Skin epidermis (tissue), 12 donors: ENCODE results near the gene TACC3.

Experiments used
- H3K27ac ChIP-seq, 21 experiments: fragments of 200-600 bp; sonication (generic) in 11 of 21; one replicate each; pipeline ENCODE4 v1.5.0; 2020; ENCODE audit warnings: mild to moderate bottlenecking in 3 of 21, inconsistent platforms in 2 of 21, moderate library complexity in 2 of 21
- H3K4me3 ChIP-seq, 7 experiments: fragments of 200-600 bp; sonication (generic) in 2 of 7; one replicate each; pipeline ENCODE4 v1.5.0; 2020; ENCODE audit warnings: inconsistent platforms in 2 of 7, mild to moderate bottlenecking in 2 of 7, moderate library complexity in 1 of 7

Gene TACC3

DNA sequence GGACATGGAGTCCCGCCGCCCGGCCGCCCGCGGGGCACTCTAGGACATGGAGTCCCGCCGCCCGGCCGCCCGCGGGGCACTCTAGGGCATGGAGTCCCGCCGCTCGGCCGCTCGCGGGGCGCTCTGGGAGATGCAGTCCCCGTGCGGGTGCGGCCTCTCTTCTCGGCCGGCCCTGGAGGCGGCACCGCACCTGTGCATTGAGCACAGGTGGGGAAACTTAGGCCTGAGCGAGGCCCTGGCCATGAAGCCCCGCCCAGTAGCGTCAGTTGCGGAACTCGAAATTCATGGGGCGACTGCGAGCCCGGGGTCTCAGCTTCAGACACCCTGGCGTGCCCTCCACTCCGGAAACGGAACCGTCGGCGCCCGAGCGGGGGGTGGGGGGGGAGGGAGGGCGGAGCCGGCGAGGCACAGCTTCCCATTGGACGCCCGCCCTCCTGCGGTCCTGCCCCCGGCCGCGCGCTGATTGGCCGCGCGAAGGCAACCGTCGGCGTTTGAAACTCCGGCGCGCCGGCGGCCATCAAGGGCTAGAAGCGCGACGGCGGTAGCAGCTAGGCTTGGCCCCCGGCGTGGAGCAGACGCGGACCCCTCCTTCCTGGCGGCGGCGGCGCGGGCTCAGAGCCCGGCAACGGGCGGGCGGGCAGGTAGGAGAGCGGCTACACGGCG lies at the start of gene TACC3, which contains the start of gene TMEM129:
TACC3 (plus strand) TSS at position 519 of the 663 bp plus-strand sequence. CDS start 1,901 bp downstream, outside the sequence.
TMEM129 (minus strand) TSS at position 321 of the 663 bp plus-strand sequence. CDS start 486 bp downstream, outside the sequence.
- H3K27ac ChIP-seq, result peak within 1 kb of the TSS; percentile 80 to 97 (median 91)
- H3K4me3 ChIP-seq, result peak within 1 kb of the TSS; percentile 54 to 85 (median 71)

- Histone ChIP-seq H3K4me3 (no peak overlapping the region), H3K27ac (no peak overlapping the region)
These were observed 47.6 kb upstream of the TACC3 start for GRCh38 chr4:1673671-1674070.

GRCh38 chr4:1674682-1675081 lies 46.6 kb upstream of the TACC3 start:
- Histone ChIP-seq H3K4me3 (no peak overlapping the region), H3K27ac (no peak overlapping the region)

GRCh38 chr4:1675136-1675801 lies 46.1 kb upstream of the TACC3 start:
- H3K27ac ChIP-seq, result no peak overlapping the region
- no peak overlapping the region for H3K4me3 ChIP-seq

GRCh38 chr4:1675802-1676137 lies 45.6 kb upstream of the TACC3 start:
- Histone ChIP-seq H3K27ac (no peak overlapping the region), H3K4me3 (no peak overlapping the region)

DNA sequence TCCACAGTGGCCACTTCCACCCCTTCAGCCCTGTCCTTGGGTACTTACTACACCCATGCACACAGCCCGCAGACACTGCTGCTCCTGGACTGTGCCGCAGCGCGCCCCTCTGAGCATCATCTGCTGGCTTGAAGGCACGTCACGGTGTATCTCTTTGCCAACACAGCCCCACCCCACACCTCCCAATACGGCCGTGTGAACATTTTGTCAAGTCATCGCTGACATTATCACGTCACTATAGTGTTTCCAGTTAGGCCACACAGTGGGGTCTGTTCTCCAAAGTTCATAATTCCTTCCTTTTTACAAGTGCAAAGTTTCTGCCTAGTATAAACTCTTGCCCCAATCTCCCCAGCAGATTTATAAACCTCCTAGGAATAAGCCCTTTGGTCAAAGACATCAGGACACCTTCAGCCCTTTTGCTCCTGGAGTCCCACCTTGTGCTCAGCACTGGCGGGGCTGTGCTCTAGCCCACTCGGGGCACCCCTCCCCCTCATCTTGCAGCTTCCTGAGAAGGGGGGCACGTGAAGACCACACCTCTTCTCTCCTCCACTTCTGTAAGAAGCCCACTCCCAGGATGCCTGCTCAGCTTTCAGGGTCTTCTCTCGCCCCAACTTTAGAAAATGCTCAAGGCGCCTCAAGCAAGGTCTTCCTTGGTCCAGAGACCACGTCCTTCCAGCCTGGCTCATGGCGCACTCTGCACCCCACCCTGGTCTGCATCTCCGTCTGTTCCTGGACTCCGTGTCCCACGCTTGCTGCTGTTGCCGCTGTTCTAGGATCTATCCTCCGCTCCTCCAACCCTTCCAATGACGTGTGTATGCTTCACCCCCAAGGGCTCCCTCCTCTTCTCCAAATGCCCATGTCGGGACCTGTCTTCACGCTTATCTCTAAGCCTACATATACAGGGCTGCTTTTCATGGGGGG lies 44.5 kb upstream of the TACC3 start:
- H3K27ac ChIP-seq, result no peak overlapping the region
- H3K4me3 ChIP-seq, result no peak overlapping the region

DNA sequence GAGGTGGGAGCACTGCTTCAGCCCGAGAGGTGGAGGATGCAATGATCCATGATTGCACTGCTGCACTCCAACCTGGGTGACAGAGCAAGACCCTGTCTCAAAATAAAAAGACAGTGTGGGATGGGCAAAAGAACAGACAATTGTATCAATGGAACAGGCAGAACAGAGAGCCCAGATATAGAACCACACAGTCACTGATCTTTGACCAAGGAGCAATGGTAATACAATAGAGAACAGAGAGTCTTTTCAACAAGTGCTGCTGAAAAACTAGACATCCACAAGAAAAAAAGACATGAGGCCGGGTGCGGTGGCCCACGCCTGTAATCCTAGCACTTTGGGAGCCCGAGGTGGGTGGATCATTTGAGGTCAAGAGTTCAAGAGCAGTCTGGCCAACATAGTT lies 43.1 kb upstream of the TACC3 start:
- H3K4me3 ChIP-seq, result no peak overlapping the region

GRCh38 chr4:1682860-1683259 lies 38.5 kb upstream of the TACC3 start:
- Histone ChIP-seq H3K27ac (peak overlapping the region in 5 of 21 experiments; percentile 21 to 85 (median 78)), H3K4me3 (peak overlapping the region in 4 of 7 experiments; percentile 51 to 67 (median 64))

More for the DNA sequence above, 43.1 kb upstream of the TACC3 start:
- H3K27ac ChIP-seq, result no peak overlapping the region

DNA sequence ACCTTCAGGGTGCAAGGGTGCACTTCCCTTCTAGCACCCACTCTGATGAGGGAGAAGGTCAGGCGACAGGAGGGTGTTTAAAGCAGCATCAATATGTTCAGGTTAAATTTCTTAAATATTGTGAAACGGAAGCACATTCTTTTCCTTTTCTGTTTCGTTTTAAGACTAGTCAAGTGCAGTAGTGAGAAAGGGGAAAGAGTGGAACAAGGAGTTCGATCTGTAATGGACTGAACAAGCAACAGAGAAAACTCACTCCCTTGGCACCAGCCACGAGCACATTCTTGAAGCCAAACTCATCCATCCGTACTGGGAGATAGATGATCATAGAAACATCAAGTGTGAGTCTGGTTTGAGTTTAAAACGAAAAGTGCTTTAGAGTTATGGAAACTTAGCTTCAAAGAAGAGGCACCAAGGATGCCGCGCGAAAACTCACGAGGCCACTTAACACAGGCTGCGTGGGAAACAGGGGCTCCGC lies 38.0 kb upstream of the TACC3 start:
- peak overlapping the region in 19 of 21 experiments; percentile 44 to 89 (median 78) for H3K27ac ChIP-seq
- H3K4me3 ChIP-seq, result peak overlapping the region; percentile 38 to 67 (median 61)

- Histone ChIP-seq H3K27ac (peak within 1 kb of the TSS in 20 of 21 experiments; percentile 15 to 89 (median 78)), H3K4me3 (peak within 1 kb of the TSS; percentile 38 to 67 (median 61))
These were observed 37.4 kb upstream of the TACC3 start, which contains the start of gene FAM53A for GRCh38 chr4:1683736-1684505. FAM53A (minus strand) TSS chr4:1684313; CDS start chr4:1668741, 15,572 bp downstream.

DNA sequence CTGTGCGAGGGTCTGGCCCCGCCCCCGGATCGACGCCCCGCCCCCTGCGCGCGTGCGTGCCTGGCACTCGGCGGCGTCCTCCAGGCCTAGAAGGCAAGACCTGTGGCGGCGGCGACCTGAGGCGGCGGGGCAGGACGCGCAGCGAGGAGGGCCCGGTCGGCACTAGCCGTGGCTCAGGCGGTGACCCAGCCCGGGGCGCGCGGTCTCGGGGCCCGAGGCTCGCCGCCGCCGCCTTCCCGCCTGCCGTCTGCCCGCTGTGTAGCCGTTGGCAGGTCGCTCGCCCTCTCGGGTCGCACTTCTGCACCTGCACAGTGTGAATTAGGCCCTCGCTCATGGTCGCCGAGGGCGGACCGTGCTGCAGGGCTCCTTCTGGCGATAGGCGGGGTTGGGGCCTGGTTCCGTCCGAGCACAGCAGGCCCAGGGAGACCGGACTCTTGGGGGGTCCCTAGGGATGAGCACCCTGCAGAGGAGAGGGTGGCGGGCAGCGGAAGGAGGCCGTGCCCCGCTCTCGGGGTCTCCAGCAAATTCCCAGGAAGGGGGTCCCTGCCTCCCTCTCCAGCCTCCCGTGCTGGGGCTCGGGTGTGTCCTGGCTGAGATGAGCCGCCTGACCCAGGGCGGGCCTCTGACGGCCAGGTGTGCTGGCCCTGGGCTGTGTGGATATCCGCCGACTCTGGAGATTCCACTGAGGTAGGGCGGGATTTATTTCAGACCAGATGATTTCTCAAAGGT lies 36.7 kb upstream of the TACC3 start:
- H3K27ac ChIP-seq, result peak overlapping the region in 10 of 21 experiments; percentile 24 to 74 (median 56)

GRCh38 chr4:1685235-1686150 lies 35.8 kb upstream of the TACC3 start:
- Histone ChIP-seq H3K27ac (peak overlapping the region in 5 of 21 experiments; percentile 24 to 74 (median 71)), H3K4me3 (peak overlapping the region in 2 of 7 experiments; percentile 64 to 67)

More for the DNA sequence above, 36.7 kb upstream of the TACC3 start:
- H3K4me3 ChIP-seq, result peak overlapping the region; percentile 33 to 67 (median 61)

DNA sequence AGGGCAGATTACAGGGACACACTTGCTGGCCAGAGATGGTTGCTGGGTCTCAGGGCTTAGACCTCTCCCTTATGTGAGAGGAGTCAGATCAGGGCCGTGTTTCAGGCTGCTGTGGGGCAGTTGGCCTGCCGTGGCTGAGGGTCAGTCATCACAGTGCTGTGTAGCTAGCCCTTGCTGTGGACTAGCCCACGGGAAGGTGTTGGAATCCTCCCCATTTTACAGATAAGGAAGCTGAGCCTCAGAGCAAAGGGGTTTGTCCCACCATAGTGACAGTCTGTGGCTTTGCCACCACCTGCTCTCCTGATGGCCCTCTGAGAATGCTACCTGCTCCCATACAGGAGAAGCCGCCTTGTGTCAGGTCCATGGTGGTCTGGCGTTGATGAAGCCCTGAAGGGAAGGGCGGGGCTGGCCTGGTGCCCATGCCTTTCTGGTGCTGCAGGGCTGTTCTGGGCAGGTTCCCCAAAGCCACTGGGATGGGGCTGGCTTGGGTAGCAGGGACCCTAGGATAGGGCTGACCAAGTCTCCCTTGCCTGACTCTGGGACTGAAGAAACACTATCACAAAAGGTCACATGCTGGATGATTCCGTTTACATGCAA lies 34.8 kb upstream of the TACC3 start:
- H3K27ac ChIP-seq, result no peak overlapping the region
- no peak overlapping the region for H3K4me3 ChIP-seq

- H3K27ac ChIP-seq, result no peak overlapping the region
- H3K4me3 ChIP-seq, result no peak overlapping the region
These were observed 30.6 kb upstream of the TACC3 start for GRCh38 chr4:1690698-1691097.

DNA sequence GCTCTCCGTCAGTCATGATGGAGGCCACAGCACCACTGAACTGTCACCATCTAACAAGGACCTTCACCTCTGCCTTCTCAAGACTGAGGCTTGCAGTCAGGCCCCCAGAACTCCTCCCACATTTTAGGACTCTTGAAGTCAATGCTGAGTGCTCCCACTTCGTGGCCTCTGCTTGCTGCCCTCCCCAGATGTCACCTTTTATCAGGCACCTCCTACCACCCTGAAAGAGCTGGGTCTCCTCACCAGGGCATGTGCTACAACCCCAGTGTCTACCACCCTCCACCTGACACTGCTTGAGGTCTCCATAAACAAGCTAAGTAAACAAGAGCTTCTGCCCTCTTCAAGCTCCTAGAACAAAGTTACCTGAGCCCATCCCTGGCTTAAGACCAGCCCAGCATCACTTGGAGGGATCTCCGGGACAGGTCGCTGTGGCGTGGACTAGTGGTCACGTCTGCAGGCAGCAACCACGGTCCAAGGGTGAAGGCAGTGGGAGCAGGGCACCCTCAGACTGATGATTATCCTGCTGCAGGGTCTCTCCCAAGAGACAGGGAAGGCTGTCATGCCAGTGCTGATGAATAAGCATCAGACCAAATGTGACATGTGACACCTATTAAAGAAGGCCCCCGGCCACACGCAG lies 29.5 kb upstream of the TACC3 start:
- no peak overlapping the region for H3K27ac ChIP-seq
- no peak overlapping the region for H3K4me3 ChIP-seq

GRCh38 chr4:1693131-1693896 lies 28.0 kb upstream of the TACC3 start:
- H3K27ac ChIP-seq, result no peak overlapping the region
- H3K4me3 ChIP-seq, result no peak overlapping the region
